ENCODE data around the gene LY6G6F. TPM values are rescaled to one million over a fixed set of nuclear protein-coding genes. Genes with fewer than 3 reads are reported as not detected.

The LY6G6F gene
- total RNA-seq, 2 experiments from 2014 or later = not detected

- CTCF ChIA-PET = interaction anchor here (1.8 kb wide), 1 partner anchor 95 kb away, joined by 5 read pairs; no protein-coding TSS in a partner anchor
Measured at GRCh38 chr6:31693535-31693934, 13.1 kb upstream of the LY6G6F start.

GRCh38 chr6:31697555-31697954, 9.1 kb upstream of the LY6G6F start:
- CTCF ChIA-PET = no interaction called here
- DNase-seq = no peak
- ATAC-seq (ENCODE audit: poor library complexity) = no peak
- H3K36me3 Mint-ChIP-seq (ENCODE audit: low read depth) = peaks cover 78% of the 10 kb centered on the region
- Histone ChIP-seq H3K36me3 (ENCODE audit: insufficient read depth, low read length) (peaks cover 58% of the 10 kb centered on the region), H3K4me3 (ENCODE audit: low read length) (no peak overlapping the region), H3K9me3 (ENCODE audit: control insufficient read depth in 1 of 2, insufficient read depth in 1 of 2, low read length in 2 of 2) (no peaks in the 10 kb centered on the region), H3K27me3 (ENCODE audit: control insufficient read depth in 1 of 2, insufficient read depth in 2 of 2, low read length in 2 of 2) (no peaks in the 10 kb centered on the region), H3K4me1 (ENCODE audit: insufficient read depth, low read length) (peaks cover 26% of the 10 kb centered on the region), H3K27ac (ENCODE audit: low read depth in 1 of 2, low read length in 2 of 2) (no peak overlapping the region)
- POLR2A ChIA-PET = no interaction called here
- peaks cover 37% of the 10 kb centered on the region for H3K4me1 Mint-ChIP-seq (ENCODE audit: low read depth)
- intact Hi-C loops (cut with DNase I, micrococcal nuclease) = no loop called here
- no peak overlapping the region for H3K4me3 Mint-ChIP-seq
- no peaks in the 10 kb centered on the region for H3K9me3 Mint-ChIP-seq
- H3K27ac Mint-ChIP-seq = peak overlapping the region; percentile 18
- TF ChIP-seq CTCF (IDR thresholded peaks at IDR 0.05) = no peak
- no peaks in the 10 kb centered on the region for H3K27me3 Mint-ChIP-seq

More at GRCh38 chr6:31693535-31693934, 13.1 kb upstream of the LY6G6F start:
- intact Hi-C loops (cut with DNase I, micrococcal nuclease) = no loop called here
- peak overlapping the region; percentile 27 for H3K27ac Mint-ChIP-seq
- no peaks in the 10 kb centered on the region for H3K9me3 Mint-ChIP-seq
- POLR2A ChIA-PET = no interaction called here
- DNase-seq (no peak), ATAC-seq (ENCODE audit: poor library complexity) (no peak)
- no peaks in the 10 kb centered on the region for H3K27me3 ChIP-seq (ENCODE audit: control insufficient read depth in 1 of 2, insufficient read depth in 2 of 2, low read length in 2 of 2)
- no peak overlapping the region for H3K27ac ChIP-seq (ENCODE audit: low read depth in 1 of 2, low read length in 2 of 2)
- H3K4me1 ChIP-seq (ENCODE audit: insufficient read depth, low read length) = peaks cover under 1% of the 10 kb centered on the region
- no peak overlapping the region for H3K4me3 Mint-ChIP-seq
- H3K36me3 Mint-ChIP-seq (ENCODE audit: low read depth) = peaks cover 86% of the 10 kb centered on the region
- no peaks in the 10 kb centered on the region for H3K9me3 ChIP-seq (ENCODE audit: control insufficient read depth in 1 of 2, insufficient read depth in 1 of 2, low read length in 2 of 2)
- H3K4me3 ChIP-seq (ENCODE audit: low read length) = no peak overlapping the region
- no peaks in the 10 kb centered on the region for H3K27me3 Mint-ChIP-seq
- H3K36me3 ChIP-seq (ENCODE audit: insufficient read depth, low read length) = peaks cover 80% of the 10 kb centered on the region
- peaks cover 13% of the 10 kb centered on the region for H3K4me1 Mint-ChIP-seq (ENCODE audit: low read depth)
- TF ChIP-seq CTCF (IDR thresholded peaks at IDR 0.05) = no peak

- Mint-ChIP-seq H3K4me1 (ENCODE audit: low read depth) (peaks cover 44% of the 10 kb centered on the region), H3K27ac (peak overlapping the region; percentile 94), H3K9me3 (no peaks in the 10 kb centered on the region), H3K27me3 (no peaks in the 10 kb centered on the region), H3K36me3 (ENCODE audit: low read depth) (peaks cover 54% of the 10 kb centered on the region), H3K4me3 (peak overlapping the region; percentile 94)
- Histone ChIP-seq H3K27me3 (ENCODE audit: control insufficient read depth in 1 of 2, insufficient read depth in 2 of 2, low read length in 2 of 2) (no peaks in the 10 kb centered on the region), H3K27ac (ENCODE audit: low read depth in 1 of 2, low read length in 2 of 2) (no peak overlapping the region), H3K36me3 (ENCODE audit: insufficient read depth, low read length) (peaks cover 33% of the 10 kb centered on the region), H3K4me1 (ENCODE audit: insufficient read depth, low read length) (peaks cover 35% of the 10 kb centered on the region), H3K4me3 (ENCODE audit: low read length) (no peak overlapping the region), H3K9me3 (ENCODE audit: control insufficient read depth in 1 of 2, insufficient read depth in 1 of 2, low read length in 2 of 2) (no peaks in the 10 kb centered on the region)
- CTCF ChIA-PET = interaction anchor here (1.7 kb wide), 1 partner anchor 29 kb away, joined by 3 read pairs; no protein-coding TSS in a partner anchor
- ATAC-seq (ENCODE audit: poor library complexity) = no peak
- POLR2A ChIA-PET = no interaction called here
- intact Hi-C loops (cut with DNase I, micrococcal nuclease) = loop anchor here in 1 of 2 experiments (5.0 kb wide), 1 partner anchor 36 kb away; the partner anchor contains the start of gene CLIC1
- TF ChIP-seq CTCF (IDR thresholded peaks at IDR 0.05) = no peak
- DNase-seq = no peak
Measured at GRCh38 chr6:31700740-31701401, 5.8 kb upstream of the LY6G6F start.

Data from CD4-positive, alpha-beta T cell (primary cell).